H9 (cell line): ENCODE data around the gene TIAM1. TPM values are rescaled to one million over a fixed set of nuclear protein-coding genes. Genes with fewer than 3 reads are reported as not detected.

Source experiments
- DNase-seq: peaks from one replicate; pipeline ENCODE4 v3.0.0-alpha.2; 2017
- H2AFZ ChIP-seq: one replicate; pipeline ENCODE4 v1.6.1; 2013; ENCODE audit warnings: mild to moderate bottlenecking, low read length, control low read depth, moderate library complexity
- H2AK5ac ChIP-seq: 2 replicates; pipeline ENCODE4 v1.6.1; 2013; ENCODE audit warnings: low read length, control low read depth, mixed read lengths; ENCODE audit not compliant: insufficient read length
- H2BK120ac ChIP-seq: one replicate; pipeline ENCODE4 v1.6.1; 2013; ENCODE audit warnings: low read depth, mild to moderate bottlenecking, low read length, control low read depth, inconsistent platforms; ENCODE audit not compliant: poor library complexity, severe bottlenecking
- H2BK12ac ChIP-seq: 2 replicates; pipeline ENCODE4 v1.6.1; 2013; ENCODE audit warnings: low read length, control low read depth, mixed read lengths, low read depth; ENCODE audit not compliant: insufficient read length
- H2BK15ac ChIP-seq: 2 replicates; pipeline ENCODE4 v1.6.1; 2013; ENCODE audit warnings: low read depth, low read length, control low read depth
- H2BK20ac ChIP-seq: one replicate; pipeline ENCODE4 v1.6.1; 2013; ENCODE audit warnings: low read depth, mild to moderate bottlenecking, low read length, control low read depth, inconsistent platforms; ENCODE audit not compliant: poor library complexity, severe bottlenecking
- H2BK5ac ChIP-seq: 2 replicates; pipeline ENCODE4 v1.6.1; 2013; ENCODE audit warnings: low read length, control low read depth, mixed read lengths; ENCODE audit not compliant: insufficient read length
- H3K14ac ChIP-seq: 2 replicates; pipeline ENCODE4 v1.6.1; 2013; ENCODE audit warnings: low read length, control low read depth; ENCODE audit not compliant: insufficient read depth
- H3K18ac ChIP-seq: 2 replicates; pipeline ENCODE4 v1.6.1; 2013; ENCODE audit warnings: low read depth, mild to moderate bottlenecking, mixed read lengths, low read length, control low read depth; ENCODE audit not compliant: insufficient read length
- H3K23ac ChIP-seq: 2 replicates; pipeline ENCODE4 v1.6.1; 2013; ENCODE audit warnings: low read length, control low read depth, mixed read lengths, low read depth; ENCODE audit not compliant: insufficient read length
- H3K23me2 ChIP-seq: 2 replicates; pipeline ENCODE4 v1.6.1; 2013; ENCODE audit warnings: low read depth, mild to moderate bottlenecking, mixed read lengths, low read length, control low read depth; ENCODE audit not compliant: insufficient read length, poor library complexity, severe bottlenecking
- H3K27ac ChIP-seq: 2 replicates; pipeline ENCODE4 v1.5.1; 2013; ENCODE audit warnings: low read length, control low read depth, mixed read lengths, low read depth; ENCODE audit not compliant: insufficient read length
- H3K27me3 ChIP-seq: 2 replicates; pipeline ENCODE4 v1.6.1; 2013; ENCODE audit warnings: low read length, control low read depth, inconsistent platforms; ENCODE audit not compliant: insufficient read depth
- H3K4ac ChIP-seq: 2 replicates; pipeline ENCODE4 v1.6.1; 2013; ENCODE audit warnings: low read depth, mild to moderate bottlenecking, control low read depth, inconsistent platforms, low read length, moderate library complexity
- H3K4me1 ChIP-seq: 2 replicates; pipeline ENCODE4 v1.6.1; 2013; ENCODE audit warnings: low read length, control low read depth, inconsistent platforms; ENCODE audit not compliant: insufficient read depth
- H3K4me2 ChIP-seq: 2 replicates; pipeline ENCODE4 v1.6.1; 2013; ENCODE audit warnings: low read length, control low read depth, mixed read lengths; ENCODE audit not compliant: insufficient read length, insufficient read depth
- H3K56ac ChIP-seq: 2 replicates; pipeline ENCODE4 v1.6.1; 2013; ENCODE audit warnings: low read depth, mild to moderate bottlenecking, mixed read lengths, low read length, control low read depth; ENCODE audit not compliant: insufficient read length
- H3K79me1 ChIP-seq: 2 replicates; pipeline ENCODE4 v1.6.1; 2013; ENCODE audit warnings: low read depth, mild to moderate bottlenecking, moderate library complexity, low read length, control low read depth, inconsistent platforms; ENCODE audit not compliant: insufficient read depth, poor library complexity, severe bottlenecking
- H3K79me2 ChIP-seq: 2 replicates; pipeline ENCODE4 v1.6.1; 2013; ENCODE audit warnings: low read length, control low read depth, inconsistent platforms; ENCODE audit not compliant: insufficient read depth
- H3K9ac ChIP-seq: 2 replicates; pipeline ENCODE4 v1.6.1; 2013; ENCODE audit warnings: low read length, control low read depth, mixed read lengths; ENCODE audit not compliant: insufficient read length; ENCODE audit errors: extremely low read depth
- H3K9me3 ChIP-seq: one replicate; pipeline ENCODE4 v1.6.1; 2013; ENCODE audit warnings: low read depth, low read length, inconsistent platforms; ENCODE audit not compliant: control insufficient read depth
- H3T11ph ChIP-seq: one replicate; pipeline ENCODE4 v1.6.1; 2013; ENCODE audit warnings: mild to moderate bottlenecking, low read length, control low read depth, inconsistent platforms
- H4K20me1 ChIP-seq: one replicate; pipeline ENCODE4 v1.6.1; 2013; ENCODE audit not compliant: control insufficient read depth, insufficient read length, insufficient read depth
- H4K5ac ChIP-seq: 2 replicates; pipeline ENCODE4 v1.6.1; 2013; ENCODE audit warnings: low read depth, mild to moderate bottlenecking, mixed read lengths, low read length, control low read depth; ENCODE audit not compliant: insufficient read length
- H4K8ac ChIP-seq: replicated peaks from 2 replicates; pipeline ENCODE4 v1.6.1; 2013; ENCODE audit warnings: low read length, control low read depth, mixed read lengths, low read depth; ENCODE audit not compliant: insufficient read length
- H4K91ac ChIP-seq: 2 replicates; pipeline ENCODE4 v1.6.1; 2013; ENCODE audit warnings: low read depth, mild to moderate bottlenecking, moderate library complexity, mixed read lengths, low read length, control low read depth; ENCODE audit not compliant: insufficient read length
- H3K27ac Mint-ChIP-seq, 3 experiments: 2 replicates in 2 of 3; 3 replicates in 1 of 3; pipeline ENCODE4 v1.8.0; 2020 to 2021; ENCODE audit warnings: mixed read lengths in 3 of 3, mild to moderate bottlenecking in 1 of 3, moderate library complexity in 1 of 3
- H3K27me3 Mint-ChIP-seq: 2 replicates; pipeline ENCODE4 v1.8.0; 2021; ENCODE audit warnings: low read depth, mild to moderate bottlenecking, moderate library complexity, mixed read lengths
- H3K36me3 Mint-ChIP-seq, 3 experiments: 2 replicates in 2 of 3; 3 replicates in 1 of 3; pipeline ENCODE4 v1.8.0; 2020 to 2021; ENCODE audit warnings: low read depth in 3 of 3, mixed read lengths in 3 of 3; ENCODE audit not compliant: insufficient read depth in 1 of 3
- H3K4me1 Mint-ChIP-seq, 2 experiments: 2 replicates each; pipeline ENCODE4 v1.8.0; 2020; ENCODE audit warnings: mixed read lengths in 2 of 2
- H3K4me3 Mint-ChIP-seq, 2 experiments: 2 replicates in 1 of 2; 3 replicates in 1 of 2; pipeline ENCODE4 v1.8.0; 2020 to 2021; ENCODE audit warnings: mild to moderate bottlenecking in 2 of 2, mixed read lengths in 2 of 2, moderate library complexity in 1 of 2
- H3K9me3 Mint-ChIP-seq, 2 experiments: 2 replicates in 1 of 2; 3 replicates in 1 of 2; pipeline ENCODE4 v1.8.0; 2020; ENCODE audit warnings: mild to moderate bottlenecking in 2 of 2, mixed read lengths in 2 of 2, moderate library complexity in 1 of 2
- WGBS: extraction: QIAGEN DNeasy Blood & Tissue Kit; methylation state at CpG from one replicate; pipeline ENCODE4 v1.1.7; 2013; ENCODE audit warnings: missing lambda C conversion rate, low lambda C conversion rate, mixed read lengths; ENCODE audit not compliant: insufficient read length; ENCODE audit errors: extremely low coverage; 5-methylcytosine and 5-hydroxymethylcytosine counted together
- total RNA-seq: library from RNA; stranded (reverse); gene quantifications from 2 replicates; pipeline ENCODE4 v1.2.1, GENCODE V29; 2021
- TF ChIP-seq, protein P1 (sequence below): fragments of 200-600 bp; sonication (generic); conservative IDR thresholded peaks from 3 replicates; pipeline ENCODE4 v1.8.0; 2021; ENCODE audit warnings: antibody characterized with exemption, mild to moderate bottlenecking

Gene TIAM1
- total RNA-seq, 1 experiment from 2014 or later, result 23.1 TPM

GRCh38 chr21:31339721-31340120 lies 4.3 kb downstream of the TIAM1 start:
- no peak overlapping the region for H3K27ac Mint-ChIP-seq
- Histone ChIP-seq H3K27ac (no peak overlapping the region), H2AK5ac (no peak overlapping the region), H3K14ac (no peak overlapping the region), H3K4me2 (no peak overlapping the region), H3K4ac (no peak overlapping the region), H3K79me1 (no peaks in the 10 kb centered on the region), H2AFZ (no peak overlapping the region), H2BK5ac (no peak overlapping the region), H2BK20ac (no peak overlapping the region), H3K18ac (no peak overlapping the region), H3T11ph (no peak overlapping the region), H4K8ac (no peak overlapping the region), H4K5ac (no peak overlapping the region), H3K27me3 (no peaks in the 10 kb centered on the region), H3K9me3 (no peaks in the 10 kb centered on the region), H4K20me1 (no peaks in the 10 kb centered on the region), H2BK12ac (no peak overlapping the region), H3K9ac (no peak overlapping the region), H3K23me2 (peaks cover 13% of the 10 kb centered on the region), H2BK120ac (no peak overlapping the region), H3K79me2 (no peaks in the 10 kb centered on the region), H3K23ac (no peak overlapping the region), H4K91ac (no peak overlapping the region), H3K4me1 (peaks cover 3% of the 10 kb centered on the region; the same call in 1 of the 2 replicates), H3K56ac (no peak overlapping the region), H2BK15ac (no peak overlapping the region)
- WGBS, result no CpG with 5 or more reads among the region's 4 CpGs
- no peak overlapping the region for H3K4me3 Mint-ChIP-seq
- peaks cover 39 to 52% of the 10 kb centered on the region in 2 experiments for H3K4me1 Mint-ChIP-seq
- peaks cover 12% of the 10 kb centered on the region for H3K27me3 Mint-ChIP-seq
- DNase-seq, result no peak
- TF ChIP-seq, protein P1, sequence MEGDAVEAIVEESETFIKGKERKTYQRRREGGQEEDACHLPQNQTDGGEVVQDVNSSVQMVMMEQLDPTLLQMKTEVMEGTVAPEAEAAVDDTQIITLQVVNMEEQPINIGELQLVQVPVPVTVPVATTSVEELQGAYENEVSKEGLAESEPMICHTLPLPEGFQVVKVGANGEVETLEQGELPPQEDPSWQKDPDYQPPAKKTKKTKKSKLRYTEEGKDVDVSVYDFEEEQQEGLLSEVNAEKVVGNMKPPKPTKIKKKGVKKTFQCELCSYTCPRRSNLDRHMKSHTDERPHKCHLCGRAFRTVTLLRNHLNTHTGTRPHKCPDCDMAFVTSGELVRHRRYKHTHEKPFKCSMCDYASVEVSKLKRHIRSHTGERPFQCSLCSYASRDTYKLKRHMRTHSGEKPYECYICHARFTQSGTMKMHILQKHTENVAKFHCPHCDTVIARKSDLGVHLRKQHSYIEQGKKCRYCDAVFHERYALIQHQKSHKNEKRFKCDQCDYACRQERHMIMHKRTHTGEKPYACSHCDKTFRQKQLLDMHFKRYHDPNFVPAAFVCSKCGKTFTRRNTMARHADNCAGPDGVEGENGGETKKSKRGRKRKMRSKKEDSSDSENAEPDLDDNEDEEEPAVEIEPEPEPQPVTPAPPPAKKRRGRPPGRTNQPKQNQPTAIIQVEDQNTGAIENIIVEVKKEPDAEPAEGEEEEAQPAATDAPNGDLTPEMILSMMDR, result no peak
- H3K9me3 Mint-ChIP-seq, result no peaks in the 10 kb centered on the region
- peaks cover 0 to 3% (median 3%) of the 10 kb centered on the region in 3 experiments; a peak in 3 of 7 replicates for H3K36me3 Mint-ChIP-seq
